Natural killer cell (primary cell): ENCODE results near the gene CCDC9B. TPM values are rescaled to one million over a fixed set of nuclear protein-coding genes. Genes with fewer than 3 reads are reported as not detected.

ENCODE experiments used
- ATAC-seq, 3 donors: fragments of 150-1000 bp in 2 of 3; fragments of 200-7000 bp in 1 of 3; cut with Tn5 transposase; 1 replicate in 1 of 3; 2 replicates in 2 of 3; pipeline ENCODE4 v1.10.0; 2021; ENCODE audit warnings: mild to moderate bottlenecking in 2 of 3, moderate library complexity in 2 of 3
- DNase-seq, 2 donors: peaks; one replicate each; pipeline versions ENCODE4 v3.0.0 to v3.0.0-alpha.2; 2013 to 2021; ENCODE audit warnings: mixed read lengths in 1 of 2
- H3K27ac ChIP-seq: one replicate; pipeline ENCODE4 v1.5.1; 2013; ENCODE audit warnings: mild to moderate bottlenecking, low read length
- H3K27me3 ChIP-seq: one replicate; pipeline ENCODE4 v1.6.1; 2013; ENCODE audit warnings: low read length; ENCODE audit not compliant: control insufficient read depth, insufficient read depth
- H3K36me3 ChIP-seq: one replicate; pipeline ENCODE4 v1.6.1; 2013; ENCODE audit warnings: low read length; ENCODE audit not compliant: control insufficient read depth, insufficient read depth
- H3K4me1 ChIP-seq: one replicate; pipeline ENCODE4 v1.6.1; 2013; ENCODE audit warnings: low read length; ENCODE audit not compliant: control insufficient read depth, insufficient read depth
- H3K4me3 ChIP-seq: one replicate; pipeline ENCODE4 v1.5.1; 2013; ENCODE audit warnings: low read length
- H3K9me3 ChIP-seq: one replicate; pipeline ENCODE4 v1.6.1; 2013; ENCODE audit warnings: low read length; ENCODE audit not compliant: control insufficient read depth, insufficient read depth
- H3K27ac Mint-ChIP-seq, 2 donors: one replicate each; pipeline ENCODE4 v1.8.0; 2022; ENCODE audit warnings: mild to moderate bottlenecking in 2 of 2, mixed read lengths in 2 of 2, moderate library complexity in 1 of 2
- H3K27me3 Mint-ChIP-seq, 2 donors: one replicate each; pipeline ENCODE4 v1.8.0; 2022; ENCODE audit warnings: low read depth in 2 of 2, mixed read lengths in 2 of 2
- H3K36me3 Mint-ChIP-seq: one replicate; pipeline ENCODE4 v1.8.0; 2022; ENCODE audit warnings: mixed read lengths
- H3K4me1 Mint-ChIP-seq, 2 donors: one replicate each; pipeline ENCODE4 v1.8.0; 2022; ENCODE audit warnings: mixed read lengths in 2 of 2
- H3K4me3 Mint-ChIP-seq: one replicate; pipeline ENCODE4 v1.8.0; 2022; ENCODE audit warnings: mild to moderate bottlenecking, moderate library complexity, mixed read lengths
- H3K9me3 Mint-ChIP-seq, 2 donors: one replicate each; pipeline ENCODE4 v1.8.0; 2022; ENCODE audit warnings: mixed read lengths in 2 of 2
- CTCF ChIP-seq: fragments of 200-600 bp; IDR thresholded peaks from one replicate; pipeline ENCODE4 v1.8.0; 2022; ENCODE audit warnings: antibody characterized with exemption
- WGBS: methylation state at CpG from one replicate; pipeline ENCODE4 v1.1.7; 2013; ENCODE audit warnings: missing lambda C conversion rate; ENCODE audit not compliant: insufficient coverage; 5-methylcytosine and 5-hydroxymethylcytosine counted together
- intact Hi-C: fragments of 100-400 bp; cut with micrococcal nuclease; formaldehyde crosslinking; loops from one replicate; pipeline ENCODE4 v1.14.2; 2022
- total RNA-seq, 4 donors: library from RNA; stranded (reverse); fragments of 120-200 nt in 1 of 4; gene quantifications; one replicate each; pipeline versions ENCODE4 v1.2.3 to v1.2.4, GENCODE V29; 2013 to 2022

The CCDC9B gene
- total RNA-seq, 3 donors from 2014 or later (not counting 1 experiment from before 2014, with no cell fraction given) = 4.4 to 5.3 (median 4.7) TPM

- Histone ChIP-seq H3K36me3 (no peaks in the 10 kb centered on the region), H3K9me3 (no peaks in the 10 kb centered on the region), H3K27ac (no peak overlapping the region), H3K27me3 (no peaks in the 10 kb centered on the region), H3K4me1 (peaks cover 17% of the 10 kb centered on the region), H3K4me3 (no peak overlapping the region)
- TF ChIP-seq CTCF = no peak
- H3K9me3 Mint-ChIP-seq = no peaks in the 10 kb centered on the region
- DNase-seq (no peak), ATAC-seq (no peak)
- peaks cover 0 to 5% of the 10 kb centered on the region in 2 donors for H3K4me1 Mint-ChIP-seq
- intact Hi-C loops = no loop called here
- no peaks in the 10 kb centered on the region for H3K27me3 Mint-ChIP-seq
- H3K27ac Mint-ChIP-seq = no peak overlapping the region
- no peak overlapping the region for H3K4me3 Mint-ChIP-seq
- WGBS = 85% methylated on average over 10 of the region's 10 CpGs
- H3K36me3 Mint-ChIP-seq = no peaks in the 10 kb centered on the region
These were observed 2.8 kb upstream of the CCDC9B start for GRCh38 chr15:40343512-40343911.

- H3K27ac ChIP-seq = no peak overlapping the region
- H3K4me3 Mint-ChIP-seq = no peak overlapping the region
- H3K9me3 Mint-ChIP-seq = no peaks in the 10 kb centered on the region
- no peak overlapping the region for H3K4me3 ChIP-seq
- H3K27ac Mint-ChIP-seq = no peak overlapping the region
- no peak for ATAC-seq
- H3K27me3 ChIP-seq = no peaks in the 10 kb centered on the region
- no peak for DNase-seq
- no peaks in the 10 kb centered on the region for H3K27me3 Mint-ChIP-seq
- H3K4me1 ChIP-seq = peaks cover 25% of the 10 kb centered on the region
- intact Hi-C loops = no loop called here
- no peaks in the 10 kb centered on the region for H3K36me3 ChIP-seq
- no peak for TF ChIP-seq CTCF
- H3K4me1 Mint-ChIP-seq = peaks cover 0 to 5% of the 10 kb centered on the region in 2 donors
- H3K9me3 ChIP-seq = no peaks in the 10 kb centered on the region
- WGBS = 77% methylated on average over 7 of the region's 7 CpGs
- no peaks in the 10 kb centered on the region for H3K36me3 Mint-ChIP-seq
These were observed 1.9 kb upstream of the CCDC9B start for GRCh38 chr15:40342416-40343320.

GRCh38 chr15:40340038-40340739 lies 550 bp downstream of the CCDC9B start:
- Histone ChIP-seq H3K4me1 (peaks cover 27% of the 10 kb centered on the region), H3K9me3 (no peaks in the 10 kb centered on the region), H3K36me3 (no peaks in the 10 kb centered on the region), H3K4me3 (no peak overlapping the region), H3K27ac (no peak overlapping the region), H3K27me3 (no peaks in the 10 kb centered on the region)
- DNase-seq (no peak), ATAC-seq (no peak)
- Mint-ChIP-seq H3K9me3 (no peaks in the 10 kb centered on the region), H3K36me3 (no peaks in the 10 kb centered on the region), H3K4me3 (no peak overlapping the region), H3K27me3 (peaks cover 0 to 2% of the 10 kb centered on the region in 2 donors), H3K27ac (no peak overlapping the region), H3K4me1 (peaks cover 0 to 10% of the 10 kb centered on the region in 2 donors)
- 87% methylated on average over 14 of the region's 14 CpGs for WGBS
- intact Hi-C loops = no loop called here
- TF ChIP-seq CTCF = no peak
